Fibroblast of peridontal ligament (primary cell): ENCODE data around the gene ETNK1.
A peak's percentile ranks its signal among the peaks of the same experiment; 100 is the strongest.
"Not testable (repeated sequence)": the region's sequence is repeated elsewhere in the genome, so short reads cannot be mapped to it uniquely, and the experiment has no call there.

ENCODE experiments used
- DNase-seq: peaks from one replicate; pipeline ENCODE4 v3.0.0-alpha.2; 2010; ENCODE audit errors: extremely low read depth

ETNK1 gene

DNA sequence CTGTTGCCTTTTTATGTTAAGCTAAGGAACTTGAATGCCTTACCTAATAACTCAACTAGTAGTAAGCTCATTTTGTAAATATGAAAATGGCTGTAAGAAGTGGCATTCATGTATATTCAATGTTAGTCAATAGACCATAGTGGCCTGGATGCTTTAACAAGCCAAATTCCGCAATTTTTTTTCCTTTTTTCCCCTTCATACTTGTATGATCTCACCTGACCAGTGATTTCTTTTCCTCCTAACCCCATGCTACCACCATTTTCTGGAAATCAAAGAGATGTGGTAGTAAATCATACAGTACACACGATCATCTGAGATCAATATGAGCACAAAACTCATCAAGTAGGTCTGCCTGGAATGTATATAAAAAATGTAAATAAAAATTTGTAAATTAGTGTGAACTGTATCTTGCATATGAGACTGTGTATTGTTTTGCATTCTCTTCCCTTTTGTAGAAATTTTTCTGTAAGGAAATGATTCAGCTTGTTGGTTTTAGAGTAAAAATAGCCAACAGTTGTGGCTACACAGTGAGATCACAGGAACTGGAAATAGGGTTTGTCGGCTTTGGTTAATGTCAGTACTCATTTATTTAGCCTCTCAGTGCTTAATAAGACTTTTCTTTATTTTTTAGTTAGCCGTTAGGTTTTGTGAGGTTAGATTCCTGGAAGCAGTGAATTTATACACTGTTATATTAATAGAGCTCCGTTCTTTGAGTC, 62.5 kb downstream of the ETNK1 start:
- DNase-seq: peak; percentile 81

DNA sequence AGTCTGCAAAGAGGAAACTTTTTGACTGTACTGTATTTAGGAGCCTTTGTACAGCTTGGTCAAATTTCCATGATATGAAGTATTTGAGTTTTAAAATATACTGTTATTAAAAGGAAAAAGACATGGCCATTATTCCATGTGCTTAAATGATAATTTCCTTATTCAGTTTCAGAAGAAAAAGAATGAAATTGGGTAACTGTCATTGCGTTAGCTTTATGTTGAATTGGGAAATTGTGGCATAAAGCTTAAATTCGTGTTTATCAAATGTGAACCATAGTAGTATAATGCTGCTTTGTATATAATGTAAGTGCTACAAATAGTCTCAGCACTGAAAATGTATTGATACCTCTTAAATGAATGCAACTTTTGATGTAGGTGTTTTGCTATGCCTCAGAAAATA, 64.9 kb downstream of the ETNK1 start:
- DNase-seq: no peak

DNA sequence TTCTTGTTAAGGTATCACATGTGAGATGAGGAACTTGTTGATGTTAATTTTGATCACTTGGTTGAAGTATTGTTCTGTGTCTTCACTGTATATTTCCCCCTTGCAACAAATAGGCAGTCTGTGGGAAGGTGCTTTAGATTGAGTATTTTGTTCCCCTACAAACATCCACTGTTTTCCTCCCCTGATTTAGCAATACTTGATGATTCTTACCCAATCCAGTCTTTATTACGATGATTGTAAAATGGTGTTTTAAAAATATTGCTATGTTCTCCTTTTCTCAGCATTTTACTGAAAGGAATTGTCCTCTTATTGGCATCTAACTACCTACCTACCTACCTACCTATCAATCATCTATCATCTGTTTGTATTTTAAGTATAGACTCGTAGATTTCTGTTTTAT, 66.3 kb downstream of the ETNK1 start:
- no peak for DNase-seq

DNA sequence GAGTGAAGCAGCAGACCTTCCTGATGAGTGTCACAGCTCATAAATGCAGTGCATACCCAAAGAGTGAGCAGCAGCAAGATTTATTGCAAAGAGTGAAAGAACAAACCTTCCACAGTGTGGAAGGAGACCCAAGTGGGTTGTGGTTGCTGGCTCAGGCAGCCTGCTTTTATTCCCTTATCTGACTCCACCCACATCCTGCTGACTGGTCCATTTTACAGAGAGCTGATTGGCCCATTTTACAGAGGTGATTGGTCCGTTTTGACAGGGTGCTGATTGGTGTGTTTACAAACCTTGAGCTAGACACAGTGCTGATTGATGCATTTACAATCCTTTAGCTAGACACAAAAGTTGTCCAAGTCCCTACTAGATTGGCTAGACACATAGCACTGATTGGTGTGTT, 67.5 kb downstream of the ETNK1 start:
- DNase-seq: not testable (repeated sequence)

- no peak for DNase-seq
Measured at GRCh38 chr12:22692964-22693555, 68.1 kb downstream of the ETNK1 start.

GRCh38 chr12:22698576-22698975, 73.6 kb downstream of the ETNK1 start:
- DNase-seq: no peak

DNA sequence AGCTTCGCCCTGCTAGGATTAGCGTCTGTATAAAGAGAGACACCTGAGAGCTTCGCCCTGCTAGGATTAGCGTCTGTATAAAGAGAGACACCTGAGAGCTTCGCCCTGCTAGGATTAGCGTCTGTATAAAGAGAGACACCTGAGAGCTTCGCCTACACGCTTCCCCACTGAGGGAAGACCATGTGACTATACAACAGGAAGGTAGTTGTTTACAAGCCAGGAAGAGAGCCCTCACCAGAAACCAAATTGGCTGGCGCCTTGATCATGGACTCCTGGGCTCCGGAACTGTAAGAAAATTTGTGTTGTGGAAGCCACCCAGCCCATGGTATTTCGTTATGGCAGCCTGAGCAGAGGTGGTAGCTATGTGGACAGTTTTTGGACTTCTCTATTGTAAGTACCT, 74.7 kb downstream of the ETNK1 start:
- DNase-seq: not testable (repeated sequence)

GRCh38 chr12:22700106-22700505, 75.1 kb downstream of the ETNK1 start:
- peak; percentile 26 for DNase-seq

DNA sequence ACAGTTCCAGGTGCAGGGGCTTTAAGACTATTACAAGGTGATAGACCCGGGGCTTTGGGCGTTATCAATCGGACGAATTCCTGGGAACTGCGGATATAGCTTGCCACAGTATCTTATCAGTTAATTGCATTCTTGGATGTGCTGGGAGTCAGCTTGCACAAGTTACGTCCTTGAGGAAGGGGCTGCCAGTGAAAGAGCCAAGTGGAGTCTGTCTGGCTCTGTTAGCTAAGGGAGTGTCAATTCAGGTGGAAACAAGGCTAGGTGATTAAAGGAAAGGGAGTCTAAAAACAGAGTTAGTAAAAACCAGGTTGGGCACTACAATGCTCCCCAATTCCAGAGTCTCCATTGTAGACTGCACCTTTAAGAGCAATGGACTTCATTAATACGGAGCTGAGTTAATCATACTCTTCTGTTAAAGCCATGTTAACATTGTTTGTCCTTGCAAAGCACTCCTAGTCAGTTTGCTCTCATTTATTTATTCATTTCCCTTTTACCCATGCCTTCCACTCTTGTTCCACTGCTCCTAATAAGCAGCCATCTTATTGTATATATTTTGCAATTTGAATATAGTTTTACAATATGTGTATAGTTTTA, 76.3 kb downstream of the ETNK1 start:
- DNase-seq: not testable (repeated sequence)

DNA sequence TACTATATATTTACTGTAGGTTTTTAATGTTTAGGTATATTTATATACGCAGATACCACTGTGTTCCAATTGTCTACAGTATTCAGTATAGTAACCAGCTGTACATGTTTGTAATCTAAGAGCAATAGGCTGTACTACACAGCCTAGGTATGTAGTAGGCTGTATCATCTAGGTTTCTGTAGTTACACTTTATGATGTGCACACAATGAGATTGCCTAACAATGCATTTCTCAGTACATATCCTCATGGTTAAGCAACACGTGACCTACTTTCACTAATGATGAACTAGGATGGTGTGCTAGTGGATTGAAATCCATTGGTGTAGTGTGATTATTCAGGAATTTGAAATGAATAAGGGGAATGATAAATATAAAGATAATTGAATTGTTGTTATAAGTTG, 77.7 kb downstream of the ETNK1 start:
- DNase-seq: peak; percentile 23

DNA sequence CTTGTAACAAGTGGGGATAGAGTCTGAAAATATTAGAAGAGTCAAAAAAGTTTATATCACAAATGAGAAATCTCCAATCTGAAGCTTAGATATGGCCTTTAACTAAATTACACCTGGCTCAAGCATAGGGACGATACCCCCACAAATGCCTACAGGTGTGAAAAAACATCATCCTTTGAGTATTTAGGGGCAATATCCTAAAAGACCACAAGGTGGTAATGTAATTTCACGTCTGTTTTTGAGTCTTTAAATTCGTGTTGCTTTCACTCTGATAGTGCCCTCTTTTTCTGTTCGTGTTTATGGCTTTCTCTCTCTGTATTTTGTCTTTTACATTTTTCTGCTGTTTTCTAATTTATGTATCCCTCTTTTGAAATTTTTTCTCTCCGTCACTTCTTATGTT, 84.3 kb downstream of the ETNK1 start:
- DNase-seq: peak; percentile 69

DNA sequence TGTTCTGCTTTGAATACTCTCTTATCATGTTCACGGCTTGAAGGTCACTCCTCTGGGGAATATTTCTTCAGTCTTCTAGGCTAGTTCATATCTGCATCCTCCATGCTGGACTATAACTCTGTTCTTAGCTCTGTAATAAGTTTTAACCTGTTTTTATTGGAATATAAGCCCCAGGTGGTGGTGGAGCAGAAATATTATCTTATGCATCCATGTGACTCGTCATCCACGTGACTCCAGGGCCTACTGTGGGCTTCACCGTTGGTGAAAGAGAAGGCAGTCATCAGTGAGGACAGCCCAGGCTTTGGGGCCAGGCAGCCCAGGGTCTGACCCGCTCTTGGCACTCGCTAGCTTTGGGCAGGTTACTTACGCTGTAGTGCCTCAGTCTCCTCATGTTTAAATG, 87.1 kb downstream of the ETNK1 start:
- no peak for DNase-seq

- DNase-seq: no peak
Measured at GRCh38 chr12:22715254-22715653, 90.3 kb downstream of the ETNK1 start.

- no peak for DNase-seq
Measured at GRCh38 chr12:22719745-22720144, 94.8 kb downstream of the ETNK1 start.

DNA sequence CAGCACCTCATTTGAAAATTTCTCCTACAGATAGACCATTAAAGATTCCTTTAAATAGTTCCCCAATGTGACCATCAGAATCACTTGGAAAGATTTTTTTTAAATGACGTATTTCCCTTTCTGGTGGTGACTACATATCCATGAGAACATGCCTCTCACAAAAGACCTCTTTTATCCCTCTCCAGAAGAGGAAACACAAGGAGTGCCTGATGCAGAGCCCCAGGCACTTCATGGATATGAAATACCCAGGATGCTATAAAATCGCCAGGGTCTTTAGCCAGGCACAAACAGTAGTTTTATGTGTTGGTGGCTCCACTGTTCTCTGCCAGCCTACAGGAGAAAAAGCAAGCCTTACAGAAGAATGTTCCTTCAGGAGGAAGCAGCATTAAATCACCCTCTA, 97.1 kb downstream of the ETNK1 start:
- DNase-seq: no peak

DNA sequence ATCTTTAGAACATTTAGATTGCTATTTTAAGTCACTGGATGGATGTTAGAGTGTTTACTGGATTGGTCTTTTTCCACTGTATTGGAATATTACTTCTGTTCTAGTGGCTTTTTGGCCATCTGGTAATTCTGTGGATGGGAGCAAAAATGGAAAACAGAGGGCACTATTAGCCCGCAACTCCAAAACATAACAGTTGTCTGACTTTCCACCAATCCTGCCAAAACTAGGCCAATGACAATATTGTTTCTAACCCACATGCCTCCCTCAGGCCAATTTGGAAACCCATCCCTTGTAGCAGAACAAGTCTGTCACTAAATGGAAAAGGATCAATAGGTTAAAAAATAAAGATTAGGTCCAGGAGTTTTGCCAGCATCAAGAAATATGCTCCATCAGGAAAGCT, 97.8 kb downstream of the ETNK1 start:
- DNase-seq: no peak

- DNase-seq: peak; percentile 54
Measured at GRCh38 chr12:22728987-22729386, 104.0 kb downstream of the ETNK1 start.

DNA sequence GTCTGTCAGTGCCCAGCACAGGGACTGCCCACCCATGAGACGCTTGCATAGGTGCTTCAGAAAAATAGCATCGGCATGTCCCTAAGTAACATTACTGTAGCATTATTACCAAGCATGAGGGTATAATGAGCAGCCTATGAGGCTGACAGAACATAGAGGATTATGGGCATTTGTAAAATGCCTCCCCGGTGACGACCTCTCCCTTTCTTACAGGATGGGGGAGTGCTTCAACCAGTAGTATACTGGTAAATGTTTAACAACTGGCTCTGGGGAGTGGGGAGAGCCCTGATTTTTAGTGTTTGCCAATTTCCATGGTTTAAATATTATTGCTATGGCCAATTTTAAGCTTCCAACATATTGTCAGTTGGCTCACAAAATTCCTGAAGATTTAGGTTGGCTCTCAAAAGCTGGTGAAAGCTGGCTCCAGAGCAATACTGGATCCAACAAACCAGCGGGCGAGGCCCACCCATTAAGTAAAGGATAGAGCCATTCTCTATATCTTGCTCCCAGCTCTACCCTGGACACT, 104.5 kb downstream of the ETNK1 start:
- no peak for DNase-seq

DNA sequence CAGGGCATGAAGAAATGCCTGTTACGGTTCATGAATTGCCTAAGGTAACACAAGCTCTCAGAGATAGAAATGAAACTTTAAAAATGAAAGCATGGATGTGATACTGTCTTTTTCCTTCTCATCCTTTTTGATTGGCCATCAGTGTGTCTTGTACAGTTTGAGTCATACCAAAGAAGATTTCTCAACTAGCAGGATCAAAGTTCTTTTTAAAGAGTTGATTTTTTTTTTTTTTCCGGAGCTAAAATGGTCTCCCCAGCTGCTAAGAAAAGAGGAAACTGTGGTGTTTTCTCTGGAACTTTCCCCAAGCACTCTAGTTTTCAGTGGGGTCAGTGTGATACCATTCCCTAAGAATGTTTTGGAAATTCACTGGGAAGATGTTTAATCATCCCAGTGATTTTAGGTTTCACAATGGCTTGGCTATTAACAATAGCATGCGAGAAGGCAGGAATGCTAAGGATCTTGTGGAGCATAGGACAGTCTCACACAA, 105.0 kb downstream of the ETNK1 start:
- peak; percentile 96 for DNase-seq

- DNase-seq: peak; percentile 16
Measured at GRCh38 chr12:22731236-22731635, 106.3 kb downstream of the ETNK1 start.

GRCh38 chr12:22733756-22734155, 108.8 kb downstream of the ETNK1 start:
- DNase-seq: peak; percentile 56

DNA sequence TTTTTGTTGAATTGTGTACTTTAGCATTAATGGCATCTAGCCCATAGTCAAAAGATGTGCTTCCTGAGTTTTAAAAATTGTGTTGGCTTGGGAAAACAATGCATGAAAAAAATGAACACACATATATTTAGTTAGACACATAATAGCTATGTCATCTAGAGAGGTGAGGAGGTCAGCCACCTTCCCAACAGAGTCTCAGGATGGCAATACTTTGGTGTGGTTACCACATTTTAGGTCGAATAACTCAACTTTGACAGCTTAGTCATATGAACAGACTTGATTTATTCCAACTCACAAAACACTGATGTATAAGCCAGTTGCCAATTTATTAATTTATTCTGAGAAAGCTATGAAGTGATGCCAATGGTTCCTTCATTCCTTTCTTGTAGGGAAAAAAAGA, 114.0 kb downstream of the ETNK1 start:
- no peak for DNase-seq
